CD14-positive monocyte (primary cell): ENCODE results near the gene ULK4. TPM values are rescaled to one million over a fixed set of nuclear protein-coding genes. Genes with fewer than 3 reads are reported as not detected.

Source experiments
- DNase-seq, 3 donors: peaks; one replicate each; pipeline ENCODE4 v3.0.0-alpha.2; 2011 to 2022
- H2AFZ ChIP-seq: 2 replicates; pipeline ENCODE4 v1.6.0; 2012; ENCODE audit warnings: mild to moderate bottlenecking, low read depth, low read length, inconsistent platforms; ENCODE audit not compliant: insufficient read depth, poor library complexity, severe bottlenecking
- H3K27ac ChIP-seq, 2 donors: 1 replicate in 1 of 2; 2 replicates in 1 of 2; pipeline ENCODE4 v1.5.1; 2012 to 2013; ENCODE audit warnings: low read length in 2 of 2, control low read depth in 1 of 2, inconsistent platforms in 1 of 2, low read depth in 1 of 2, mild to moderate bottlenecking in 1 of 2
- H3K27me3 ChIP-seq, 2 donors: one replicate each; pipeline versions ENCODE4 v1.6.0 to v1.6.1; 2011 to 2013; ENCODE audit warnings: low read length in 2 of 2; ENCODE audit not compliant: control insufficient read depth in 2 of 2, insufficient read depth in 2 of 2
- H3K36me3 ChIP-seq, 2 donors: replicated peaks in 1 of 2; 1 replicate in 1 of 2; 2 replicates in 1 of 2; pipeline versions ENCODE4 v1.5.1 to v1.6.1; 2012 to 2013; ENCODE audit warnings: low read length in 2 of 2, control low read depth in 1 of 2, inconsistent platforms in 1 of 2, mild to moderate bottlenecking in 1 of 2; ENCODE audit not compliant: insufficient read depth in 2 of 2, control insufficient read depth in 1 of 2
- H3K4me1 ChIP-seq, 2 donors: 1 replicate in 1 of 2; 2 replicates in 1 of 2; pipeline versions ENCODE4 v1.5.1 to v1.6.1; 2012 to 2013; ENCODE audit warnings: low read length in 2 of 2, control low read depth in 1 of 2, inconsistent platforms in 1 of 2, mild to moderate bottlenecking in 1 of 2, moderate library complexity in 1 of 2; ENCODE audit not compliant: insufficient read depth in 2 of 2, control insufficient read depth in 1 of 2
- H3K4me2 ChIP-seq: replicated peaks from 2 replicates; pipeline ENCODE3; 2012; ENCODE audit warnings: low read length, moderate library complexity, mild to moderate bottlenecking; ENCODE audit not compliant: poor library complexity, severe bottlenecking; ENCODE audit errors: extremely low read depth
- H3K4me3 ChIP-seq, 3 experiments: fragments of 200-600 bp in 1 of 3; sonication (generic) in 1 of 3; replicated peaks in 1 of 3; 1 replicate in 2 of 3; 2 replicates in 1 of 3; pipeline ENCODE4 v1.5.1; 2011 to 2013; ENCODE audit warnings: low read length in 3 of 3, mild to moderate bottlenecking in 3 of 3, control low read depth in 2 of 3, low read depth in 2 of 3, inconsistent platforms in 1 of 3, moderate library complexity in 1 of 3
- H3K79me2 ChIP-seq: 2 replicates; pipeline ENCODE4 v1.6.0; 2012; ENCODE audit warnings: mild to moderate bottlenecking, control low read depth, inconsistent platforms, low read length, moderate library complexity; ENCODE audit not compliant: insufficient read depth
- H3K9ac ChIP-seq: 2 replicates; pipeline ENCODE4 v1.6.0; 2017; ENCODE audit warnings: low read length, mild to moderate bottlenecking; ENCODE audit not compliant: insufficient read depth, poor library complexity, severe bottlenecking
- H3K9me3 ChIP-seq, 2 donors: replicated peaks in 1 of 2; 1 replicate in 1 of 2; 2 replicates in 1 of 2; pipeline versions ENCODE4 v1.5.1 to v1.6.1; 2012 to 2013; ENCODE audit warnings: low read length in 2 of 2, control low read depth in 1 of 2; ENCODE audit not compliant: control insufficient read depth in 1 of 2, insufficient read depth in 1 of 2
- H4K20me1 ChIP-seq: 2 replicates; pipeline ENCODE4 v1.6.0; 2012; ENCODE audit warnings: mild to moderate bottlenecking, low read length, control low read depth, moderate library complexity; ENCODE audit not compliant: insufficient read depth
- H3K27ac Mint-ChIP-seq, 7 donors: one replicate each; pipeline ENCODE4 v1.8.0; 2020; ENCODE audit warnings: mild to moderate bottlenecking in 7 of 7, mixed read lengths in 7 of 7, moderate library complexity in 6 of 7, inconsistent platforms in 2 of 7
- H3K27me3 Mint-ChIP-seq, 3 donors: one replicate each; pipeline ENCODE4 v1.8.0; 2021 to 2022; ENCODE audit warnings: low read depth in 3 of 3, mild to moderate bottlenecking in 3 of 3, mixed read lengths in 3 of 3, moderate library complexity in 3 of 3, inconsistent platforms in 1 of 3
- H3K36me3 Mint-ChIP-seq, 2 donors: one replicate each; pipeline ENCODE4 v1.8.0; 2020; ENCODE audit warnings: mixed read lengths in 2 of 2, inconsistent platforms in 1 of 2, mild to moderate bottlenecking in 1 of 2
- H3K4me1 Mint-ChIP-seq: one replicate; pipeline ENCODE4 v1.8.0; 2020; ENCODE audit warnings: mild to moderate bottlenecking, mixed read lengths
- H3K4me3 Mint-ChIP-seq, 2 donors: one replicate each; pipeline ENCODE4 v1.8.0; 2020; ENCODE audit warnings: mild to moderate bottlenecking in 2 of 2, mixed read lengths in 2 of 2, moderate library complexity in 1 of 2
- H3K9me3 Mint-ChIP-seq, 7 donors: one replicate each; pipeline ENCODE4 v1.8.0; 2020 to 2022; ENCODE audit warnings: mixed read lengths in 7 of 7, mild to moderate bottlenecking in 6 of 7, moderate library complexity in 6 of 7, inconsistent platforms in 2 of 7
- CTCF ChIP-seq: fragments of 200-600 bp; IDR thresholded peaks from one replicate; pipeline ENCODE4 v1.8.0; 2022; ENCODE audit warnings: antibody characterized with exemption, mild to moderate bottlenecking
- WGBS: methylation state at CpG from one replicate; pipeline ENCODE4 v1.1.5; 2013; ENCODE audit warnings: missing lambda C conversion rate; ENCODE audit not compliant: insufficient coverage; 5-methylcytosine and 5-hydroxymethylcytosine counted together
- intact Hi-C, 2 donors: fragments of 100-400 bp; cut with micrococcal nuclease; formaldehyde crosslinking; loops; one replicate each; pipeline versions ENCODE4 v1.15.0 to v1.15.1; 2023
- polyA plus RNA-seq, 3 donors: library from polyadenylated mRNA; depleted of rRNA in 1 of 3; unstranded in 2 of 3; stranded (reverse) in 1 of 3; fragments of 300-500 nt in 2 of 3; fragments of >200 nt in 1 of 3; fragmentation: Illumina TruSeq in 2 of 3; gene quantifications; 1 replicate in 2 of 3; 2 replicates in 1 of 3; pipeline ENCODE4 v1.2.3, GENCODE V29; 2012 to 2021

The ULK4 gene
- polyA plus RNA-seq, 3 donors: 6.7 to 14.0 (median 11.8) TPM

- no CpG with 5 or more reads among the region's 4 CpGs for WGBS
- no peak overlapping the region for H3K9ac ChIP-seq
- H3K4me1 ChIP-seq: no peaks in the 10 kb centered on the region
- H4K20me1 ChIP-seq: no peaks in the 10 kb centered on the region
- no peak overlapping the region for H3K27ac ChIP-seq
- H3K27me3 ChIP-seq: no peaks in the 10 kb centered on the region
- no peaks in the 10 kb centered on the region for H3K9me3 Mint-ChIP-seq
- no peaks in the 10 kb centered on the region for H3K9me3 ChIP-seq
- H3K4me1 Mint-ChIP-seq: no peaks in the 10 kb centered on the region
- H3K27me3 Mint-ChIP-seq: peaks cover 0 to 2% (median 2%) of the 10 kb centered on the region in 3 donors
- intact Hi-C loops: no loop called here
- H3K4me3 Mint-ChIP-seq: no peak overlapping the region
- no peaks in the 10 kb centered on the region for H3K36me3 ChIP-seq
- no peak for DNase-seq
- no peak for TF ChIP-seq CTCF
- H3K4me3 ChIP-seq: no peak overlapping the region
- no peak overlapping the region for H3K27ac Mint-ChIP-seq
- no peak overlapping the region for H3K4me2 ChIP-seq
- no peaks in the 10 kb centered on the region for H3K79me2 ChIP-seq
- no peak overlapping the region for H2AFZ ChIP-seq
- no peaks in the 10 kb centered on the region for H3K36me3 Mint-ChIP-seq
Observed at GRCh38 chr3:41460736-41461135, 501.2 kb downstream of the ULK4 start.

DNA sequence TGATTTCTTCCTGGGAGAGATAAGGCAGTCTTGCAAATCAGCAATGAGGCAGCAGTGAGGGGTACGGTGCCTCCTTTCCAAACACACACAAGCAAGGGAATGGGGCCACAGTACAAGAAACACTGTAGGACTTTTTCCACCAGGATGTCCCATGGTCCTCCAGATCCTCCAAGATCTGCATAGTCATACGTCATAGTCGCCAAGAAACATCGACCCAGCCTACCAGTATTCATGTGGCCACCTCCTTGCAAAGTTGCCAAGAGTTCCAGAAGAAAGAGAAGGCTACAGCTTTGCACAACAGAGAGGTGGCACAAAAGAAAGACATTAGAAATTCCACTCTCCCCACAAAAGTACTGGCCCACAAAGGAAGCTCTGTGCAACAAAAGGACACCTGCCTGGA, 504.7 kb downstream of the ULK4 start:
- peaks cover 0 to 4% (median 0%) of the 10 kb centered on the region in 7 donors for H3K9me3 Mint-ChIP-seq
- Histone ChIP-seq H3K79me2 (no peaks in the 10 kb centered on the region), H3K4me1 (no peaks in the 10 kb centered on the region), H3K27ac (no peak overlapping the region), H2AFZ (no peak overlapping the region), H3K4me3 (no peak overlapping the region), H3K27me3 (no peaks in the 10 kb centered on the region), H4K20me1 (no peaks in the 10 kb centered on the region), H3K9me3 (no peaks in the 10 kb centered on the region), H3K36me3 (no peaks in the 10 kb centered on the region), H3K4me2 (no peak overlapping the region), H3K9ac (no peak overlapping the region)
- no peak overlapping the region for H3K4me3 Mint-ChIP-seq
- H3K36me3 Mint-ChIP-seq: no peaks in the 10 kb centered on the region
- TF ChIP-seq CTCF: no peak
- peaks cover 0 to 2% (median 2%) of the 10 kb centered on the region in 3 donors for H3K27me3 Mint-ChIP-seq
- no peak overlapping the region for H3K27ac Mint-ChIP-seq
- no peak for DNase-seq
- 89% methylated on average over 4 of the region's 4 CpGs for WGBS
- H3K4me1 Mint-ChIP-seq: no peaks in the 10 kb centered on the region
- intact Hi-C loops: no loop called here
